Neural progenitor cell (in vitro differentiated cells): Measurements from ENCODE around the gene ZNF620.

ENCODE experiments used
- EZH2 ChIP-seq: fragments of 200-600 bp; sonication (generic); IDR thresholded peaks from 2 replicates; pipeline ENCODE4 v1.6.1; 2017; ENCODE audit warnings: antibody characterized with exemption, mild to moderate bottlenecking, moderate library complexity
- EZH2phosphoT487 ChIP-seq: fragments of 200-600 bp; sonication (generic); IDR thresholded peaks from 2 replicates; pipeline ENCODE4 v1.6.1; 2017; ENCODE audit warnings: antibody characterized with exemption
- TF ChIP-seq, protein P1 (sequence below): fragments of 200-600 bp; sonication (generic); IDR thresholded peaks from 2 replicates; pipeline ENCODE4 v1.5.1; 2017; ENCODE audit warnings: antibody characterized with exemption, mild to moderate bottlenecking

DNA sequence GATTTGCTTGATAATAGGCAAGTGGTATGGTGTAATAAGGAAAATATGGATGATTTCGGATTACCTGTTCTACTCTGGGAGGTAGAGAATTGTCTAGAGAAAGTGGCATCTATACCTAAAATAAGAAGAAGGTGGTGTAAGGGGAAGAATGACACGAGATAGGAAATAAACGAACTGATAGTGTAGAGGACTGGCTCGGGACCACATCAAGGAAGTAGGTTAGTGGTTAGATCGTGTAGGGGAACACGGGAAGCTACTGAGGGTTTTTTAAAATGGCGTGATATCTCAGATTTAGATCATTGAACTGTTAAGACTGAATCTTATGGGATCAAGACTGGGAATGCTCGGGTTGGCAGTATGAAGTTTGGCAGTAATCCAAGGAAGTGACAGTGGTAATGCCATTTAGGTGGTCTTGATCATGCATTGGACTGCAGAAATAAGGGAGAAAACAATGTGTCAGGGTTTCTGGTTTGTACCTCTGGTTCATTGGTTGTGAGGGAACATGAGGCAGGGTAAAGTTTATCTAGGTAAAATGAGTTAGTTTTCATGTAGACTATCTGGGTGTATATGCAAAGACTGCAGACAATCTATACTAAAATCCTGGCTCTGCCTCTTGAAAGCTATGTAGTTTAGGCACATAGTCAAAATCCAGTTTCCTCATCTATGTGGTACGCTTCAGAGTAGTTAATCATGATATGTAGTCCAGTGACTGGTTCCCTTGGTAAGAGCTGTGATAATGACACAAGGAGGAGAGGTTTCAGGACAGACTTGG lies 41.3 kb upstream of the ZNF620 start:
- TF ChIP-seq EZH2phosphoT487 (no peak), EZH2 (no peak)
- TF ChIP-seq, protein P1, sequence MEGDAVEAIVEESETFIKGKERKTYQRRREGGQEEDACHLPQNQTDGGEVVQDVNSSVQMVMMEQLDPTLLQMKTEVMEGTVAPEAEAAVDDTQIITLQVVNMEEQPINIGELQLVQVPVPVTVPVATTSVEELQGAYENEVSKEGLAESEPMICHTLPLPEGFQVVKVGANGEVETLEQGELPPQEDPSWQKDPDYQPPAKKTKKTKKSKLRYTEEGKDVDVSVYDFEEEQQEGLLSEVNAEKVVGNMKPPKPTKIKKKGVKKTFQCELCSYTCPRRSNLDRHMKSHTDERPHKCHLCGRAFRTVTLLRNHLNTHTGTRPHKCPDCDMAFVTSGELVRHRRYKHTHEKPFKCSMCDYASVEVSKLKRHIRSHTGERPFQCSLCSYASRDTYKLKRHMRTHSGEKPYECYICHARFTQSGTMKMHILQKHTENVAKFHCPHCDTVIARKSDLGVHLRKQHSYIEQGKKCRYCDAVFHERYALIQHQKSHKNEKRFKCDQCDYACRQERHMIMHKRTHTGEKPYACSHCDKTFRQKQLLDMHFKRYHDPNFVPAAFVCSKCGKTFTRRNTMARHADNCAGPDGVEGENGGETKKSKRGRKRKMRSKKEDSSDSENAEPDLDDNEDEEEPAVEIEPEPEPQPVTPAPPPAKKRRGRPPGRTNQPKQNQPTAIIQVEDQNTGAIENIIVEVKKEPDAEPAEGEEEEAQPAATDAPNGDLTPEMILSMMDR = no peak
